Effector memory CD4-positive, alpha-beta T cell (primary cell): ENCODE data around the gene EARS2.

ENCODE experiments used
- DNase-seq, 3 donors: peaks; one replicate each; pipeline ENCODE4 v3.0.0-alpha.2; 2020
- H3K27ac ChIP-seq: 2 replicates; pipeline ENCODE4 v1.7.0; 2013; ENCODE audit warnings: mild to moderate bottlenecking, low read length, moderate library complexity; ENCODE audit not compliant: insufficient read depth, poor library complexity, severe bottlenecking
- H3K27me3 ChIP-seq: replicated peaks from 2 replicates; pipeline ENCODE4 v1.7.0; 2013; ENCODE audit warnings: mild to moderate bottlenecking, low read length; ENCODE audit not compliant: insufficient read depth, control insufficient read depth, poor library complexity, severe bottlenecking
- H3K36me3 ChIP-seq: 2 replicates; pipeline ENCODE4 v1.7.0; 2013; ENCODE audit warnings: mild to moderate bottlenecking, low read length, moderate library complexity; ENCODE audit not compliant: control insufficient read depth, insufficient read depth
- H3K4me1 ChIP-seq: 2 replicates; pipeline ENCODE4 v1.7.0; 2013; ENCODE audit warnings: low read length, mild to moderate bottlenecking; ENCODE audit not compliant: control insufficient read depth, insufficient read depth, poor library complexity, severe bottlenecking
- H3K4me3 ChIP-seq: 2 replicates; pipeline ENCODE4 v1.7.0; 2013; ENCODE audit warnings: low read length, low read depth, mild to moderate bottlenecking; ENCODE audit not compliant: insufficient read depth, poor library complexity, severe bottlenecking
- H3K9me3 ChIP-seq: 2 replicates; pipeline ENCODE4 v1.7.0; 2013; ENCODE audit warnings: mild to moderate bottlenecking, low read length, moderate library complexity; ENCODE audit not compliant: control insufficient read depth

The EARS2 gene

DNA sequence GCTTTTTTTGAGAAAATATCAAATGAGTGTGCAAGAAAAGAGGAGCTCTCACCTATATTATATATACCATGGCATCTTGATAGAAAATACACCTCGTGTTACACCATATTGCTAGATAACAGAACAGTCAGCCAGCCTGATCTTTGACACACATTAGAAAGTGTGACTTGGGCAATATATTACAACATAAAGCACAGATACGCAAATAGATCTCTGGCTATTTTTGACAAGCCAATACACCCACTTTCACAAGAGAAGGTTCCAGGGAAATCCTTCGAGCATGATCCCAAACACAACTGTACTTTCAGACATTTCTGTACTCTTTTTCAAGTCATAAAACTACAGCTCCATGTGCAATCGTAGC is 56.3 kb downstream of the EARS2 start:
- Histone ChIP-seq H3K9me3 (no peaks in the 10 kb centered on the region), H3K27me3 (no peaks in the 10 kb centered on the region), H3K27ac (no peak overlapping the region), H3K4me3 (no peak overlapping the region), H3K4me1 (peaks cover 12% of the 10 kb centered on the region), H3K36me3 (peaks cover 3% of the 10 kb centered on the region)
- no peak for DNase-seq

DNA sequence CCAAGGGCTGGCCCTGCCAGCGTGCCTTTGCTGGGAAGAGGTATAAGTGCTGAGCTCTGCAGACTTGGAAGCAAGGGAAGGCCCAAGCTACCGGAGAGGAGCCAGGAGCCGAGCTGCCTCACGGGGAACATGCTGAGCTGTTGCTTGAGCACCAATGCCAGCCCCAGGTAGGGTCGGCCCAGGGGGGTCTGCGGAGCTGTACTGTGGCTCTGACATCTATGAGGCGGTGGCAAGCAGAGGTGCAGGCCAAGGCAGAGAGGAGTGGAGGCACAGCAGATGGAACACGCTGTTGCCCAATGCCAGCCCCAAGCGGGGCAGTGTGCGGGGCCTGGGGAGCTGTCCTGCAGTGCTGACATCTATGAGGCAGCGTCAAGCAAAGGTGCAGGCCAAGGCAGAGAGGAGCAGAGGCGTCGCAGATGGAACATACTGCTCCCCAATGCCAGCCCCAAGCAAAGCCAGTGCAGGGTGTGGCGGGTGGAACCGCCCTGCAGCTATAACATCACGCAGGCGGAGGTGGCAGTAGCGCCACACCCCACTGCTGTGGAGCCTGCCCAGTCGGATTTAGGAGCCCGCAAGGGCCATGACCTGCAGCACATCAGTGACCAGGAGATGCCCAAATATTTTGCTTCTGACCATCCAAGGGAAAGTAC is 56.8 kb downstream of the EARS2 start:
- peaks cover 10% of the 10 kb centered on the region for H3K4me1 ChIP-seq
- no peak for DNase-seq
- H3K27me3 ChIP-seq = no peaks in the 10 kb centered on the region
- H3K36me3 ChIP-seq = peaks cover 8% of the 10 kb centered on the region
- H3K4me3 ChIP-seq = no peak overlapping the region
- no peaks in the 10 kb centered on the region for H3K9me3 ChIP-seq
- H3K27ac ChIP-seq = no peak overlapping the region

GRCh38 chr16:23499801-23500200 is 57.3 kb downstream of the EARS2 start:
- peaks cover 4% of the 10 kb centered on the region for H3K4me1 ChIP-seq
- no peaks in the 10 kb centered on the region for H3K9me3 ChIP-seq
- DNase-seq = no peak
- H3K4me3 ChIP-seq = no peak overlapping the region
- peaks cover 13% of the 10 kb centered on the region for H3K36me3 ChIP-seq
- H3K27ac ChIP-seq = no peak overlapping the region
- no peaks in the 10 kb centered on the region for H3K27me3 ChIP-seq

DNA sequence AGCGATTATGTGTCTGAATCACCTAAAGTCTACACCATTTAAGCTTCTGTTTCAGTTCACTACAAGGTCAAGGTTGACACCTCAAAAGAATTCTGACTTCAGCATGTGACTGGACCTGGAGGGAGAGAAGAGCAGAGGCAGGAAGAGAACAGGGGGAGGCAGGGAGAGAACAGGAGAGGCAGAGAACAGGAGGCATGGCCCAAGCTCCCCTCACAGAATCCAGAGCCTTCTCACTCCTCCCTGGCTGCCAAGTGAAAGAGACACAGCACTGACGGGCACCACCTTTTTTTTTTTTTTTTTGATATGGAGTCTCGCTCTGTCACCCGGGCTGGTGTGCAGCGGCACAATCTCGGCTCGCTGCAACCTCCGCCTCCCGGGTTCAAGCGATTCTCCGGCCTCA is 58.3 kb downstream of the EARS2 start:
- H3K9me3 ChIP-seq = no peaks in the 10 kb centered on the region
- H3K36me3 ChIP-seq = peaks cover 23% of the 10 kb centered on the region
- no peaks in the 10 kb centered on the region for H3K27me3 ChIP-seq
- no peaks in the 10 kb centered on the region for H3K4me1 ChIP-seq
- H3K4me3 ChIP-seq = no peak overlapping the region
- H3K27ac ChIP-seq = no peak overlapping the region
- no peak for DNase-seq

DNA sequence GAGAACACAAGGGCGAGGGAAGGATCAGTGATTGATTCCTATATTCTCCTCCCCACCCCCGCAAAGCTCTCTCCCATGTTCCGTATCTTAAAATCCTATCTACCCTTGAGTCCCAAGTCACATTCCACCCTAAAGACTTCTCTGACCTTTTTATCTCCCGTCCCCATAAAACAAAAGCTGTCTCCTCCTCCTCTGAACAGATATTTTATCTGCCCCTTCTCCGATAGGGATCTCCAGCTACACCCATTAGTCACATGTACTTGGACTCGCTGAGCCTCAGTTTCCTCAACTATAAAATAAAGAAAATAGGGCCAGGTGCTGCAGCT is 59.6 kb downstream of the EARS2 start:
- H3K4me3 ChIP-seq = no peak overlapping the region
- H3K27me3 ChIP-seq = no peaks in the 10 kb centered on the region
- H3K27ac ChIP-seq = no peak overlapping the region
- no peaks in the 10 kb centered on the region for H3K4me1 ChIP-seq
- peaks cover 36% of the 10 kb centered on the region for H3K36me3 ChIP-seq
- H3K9me3 ChIP-seq = no peaks in the 10 kb centered on the region
- no peak for DNase-seq

GRCh38 chr16:23496821-23497542 is 60.2 kb downstream of the EARS2 start:
- Histone ChIP-seq H3K36me3 (peaks cover 38% of the 10 kb centered on the region), H3K4me3 (no peak overlapping the region), H3K9me3 (no peaks in the 10 kb centered on the region), H3K4me1 (no peaks in the 10 kb centered on the region), H3K27me3 (no peaks in the 10 kb centered on the region), H3K27ac (no peak overlapping the region)
- DNase-seq = no peak

DNA sequence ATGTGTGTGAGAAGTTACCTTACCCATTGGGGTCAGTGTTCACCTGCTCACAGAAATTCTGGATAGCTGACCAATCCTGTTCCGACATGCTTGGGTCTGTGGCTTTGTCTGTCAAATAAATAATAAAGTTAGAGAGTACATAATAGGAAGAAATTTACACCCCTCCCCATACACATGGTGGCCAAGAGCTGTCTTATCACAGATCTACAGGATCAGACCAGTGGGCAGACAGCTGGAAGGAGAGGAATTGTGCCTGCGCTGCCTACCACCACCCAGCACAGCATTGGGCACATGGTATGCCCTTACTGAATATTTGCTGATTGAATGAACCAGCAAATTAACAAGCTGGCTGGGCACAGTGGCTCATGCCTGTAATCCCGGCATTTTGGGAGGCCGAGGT is 61.5 kb downstream of the EARS2 start:
- H3K27ac ChIP-seq = no peak overlapping the region
- no peaks in the 10 kb centered on the region for H3K27me3 ChIP-seq
- H3K36me3 ChIP-seq = peaks cover 50% of the 10 kb centered on the region
- DNase-seq = no peak
- H3K4me3 ChIP-seq = no peak overlapping the region
- no peaks in the 10 kb centered on the region for H3K9me3 ChIP-seq
- H3K4me1 ChIP-seq = no peaks in the 10 kb centered on the region

DNA sequence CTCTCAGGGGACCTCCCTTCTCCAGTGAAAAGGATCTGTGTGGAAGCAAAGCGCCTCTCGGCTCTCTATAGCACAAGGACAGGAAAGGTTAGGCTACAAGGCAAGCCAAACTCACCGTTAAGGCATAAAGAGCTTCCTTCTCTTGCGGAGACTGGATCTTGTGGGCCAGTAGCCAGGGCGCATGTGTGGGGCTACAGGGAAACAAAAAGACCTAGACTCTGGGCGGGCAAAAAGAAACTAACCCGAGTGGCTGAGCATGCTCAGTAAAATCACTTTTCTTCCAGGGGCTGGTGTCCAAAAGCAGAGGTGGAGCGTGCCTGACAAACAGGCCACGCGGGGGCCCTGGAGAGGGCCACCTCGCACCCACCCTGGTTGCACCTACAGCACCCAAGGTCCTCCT is 63.0 kb downstream of the EARS2 start:
- Histone ChIP-seq H3K27ac (no peak overlapping the region), H3K4me3 (no peak overlapping the region), H3K27me3 (no peaks in the 10 kb centered on the region), H3K36me3 (peaks cover 62% of the 10 kb centered on the region), H3K4me1 (no peaks in the 10 kb centered on the region), H3K9me3 (no peaks in the 10 kb centered on the region)
- DNase-seq = no peak

- no peaks in the 10 kb centered on the region for H3K27me3 ChIP-seq
- no peak overlapping the region for H3K27ac ChIP-seq
- H3K9me3 ChIP-seq = no peaks in the 10 kb centered on the region
- H3K4me3 ChIP-seq = no peak overlapping the region
- H3K36me3 ChIP-seq = peaks cover 83% of the 10 kb centered on the region
- H3K4me1 ChIP-seq = no peaks in the 10 kb centered on the region
- no peak for DNase-seq
These were observed 65.4 kb downstream of the EARS2 start for GRCh38 chr16:23491490-23492391.

DNA sequence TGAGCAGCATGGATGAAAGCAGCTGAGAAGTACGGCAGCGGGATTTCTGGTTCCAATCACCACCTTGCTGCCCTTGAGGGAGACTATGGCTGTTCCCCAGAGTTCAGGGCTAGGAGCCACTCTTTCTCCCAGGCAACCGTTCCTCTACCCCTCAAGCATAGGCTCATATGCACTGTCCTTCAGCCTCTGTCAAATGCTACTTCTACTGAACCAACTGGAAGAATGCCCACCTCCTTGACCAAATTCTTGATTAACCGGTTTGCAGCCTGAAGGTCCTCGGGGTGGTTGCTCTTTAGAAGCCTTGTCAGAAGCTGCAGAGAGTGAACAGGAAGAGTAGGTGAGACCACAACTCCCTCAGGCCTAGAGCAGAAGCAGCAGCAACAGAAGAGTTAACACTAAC is 70.7 kb downstream of the EARS2 start:
- no peak for DNase-seq
- Histone ChIP-seq H3K27me3 (no peaks in the 10 kb centered on the region), H3K36me3 (peaks cover 85% of the 10 kb centered on the region), H3K4me3 (no peak overlapping the region), H3K9me3 (no peaks in the 10 kb centered on the region), H3K27ac (no peak overlapping the region), H3K4me1 (no peaks in the 10 kb centered on the region)
